ENCODE measurements around the gene PCDHB7.
"Not testable (repeated sequence)": the region's sequence is repeated elsewhere in the genome, so short reads cannot be mapped to it uniquely, and the experiment has no call there.

DNA sequence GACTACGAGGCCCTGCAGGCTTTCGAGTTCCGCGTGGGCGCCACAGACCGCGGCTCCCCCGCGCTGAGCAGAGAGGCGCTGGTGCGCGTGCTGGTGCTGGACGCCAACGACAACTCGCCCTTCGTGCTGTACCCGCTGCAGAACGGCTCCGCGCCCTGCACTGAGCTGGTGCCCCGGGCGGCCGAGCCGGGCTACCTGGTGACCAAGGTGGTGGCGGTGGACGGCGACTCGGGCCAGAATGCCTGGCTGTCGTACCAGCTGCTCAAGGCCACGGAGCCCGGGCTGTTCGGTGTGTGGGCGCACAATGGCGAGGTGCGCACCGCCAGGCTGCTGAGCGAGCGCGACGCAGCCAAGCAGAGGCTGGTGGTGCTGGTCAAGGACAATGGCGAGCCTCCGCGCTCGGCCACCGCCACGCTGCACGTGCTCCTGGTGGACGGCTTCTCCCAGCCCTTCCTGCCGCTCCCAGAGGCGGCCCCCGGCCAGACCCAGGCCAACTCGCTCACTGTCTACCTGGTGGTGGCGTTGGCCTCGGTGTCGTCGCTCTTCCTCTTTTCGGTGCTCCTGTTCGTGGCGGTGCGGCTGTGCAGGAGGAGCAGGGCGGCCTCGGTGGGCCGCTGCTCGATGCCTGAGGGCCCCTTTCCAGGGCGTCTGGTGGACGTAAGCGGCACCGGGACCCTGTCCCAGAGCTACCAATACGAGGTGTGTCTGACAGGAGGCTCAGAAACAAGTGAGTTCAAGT is 11.8 kb downstream of the PCDHB7 start:
- TF ChIP-seq EZH2 (IDR thresholded peaks at IDR 0.05; ENCODE audit: insufficient read depth, poor library complexity, severe bottlenecking); EZH2phosphoT487 (IDR thresholded peaks at IDR 0.05; ENCODE audit: insufficient read depth, low read depth): not testable (repeated sequence)

Measured in GM23248 (cell line).